Endothelial cell of umbilical vein (primary cell): ENCODE data around the gene STMN3. TPM values are rescaled to one million over a fixed set of nuclear protein-coding genes. Genes with fewer than 3 reads are reported as not detected.

ENCODE experiments used
- BruUV-seq: library from RNA; stranded (reverse); fragments of 400-500 nt; replicated peaks from 2 replicates; lab custom pipeline; 2021; lab: Mats Ljungman, UMichigan
- CTCF ChIA-PET: fragments of 300-600, 350-600 bp; sonication (Branson Sonifier 250); formaldehyde crosslinking; loops from one replicate; lab custom pipeline; 2021; ENCODE audit warnings: antibody characterized with exemption, inconsistent platforms; lab: Charles Lee
- POLR2A ChIA-PET: fragments of 300-600, 350-600 bp; sonication (Branson Sonifier 250); formaldehyde crosslinking; loops from one replicate; lab custom pipeline; 2021; ENCODE audit warnings: antibody characterized with exemption, inconsistent platforms; lab: Charles Lee
- DNase-seq: peaks from one replicate; pipeline ENCODE4 v3.0.0-alpha.2; 2011; ENCODE audit warnings: low read depth, low spot score
- FAIRE-seq: peaks from 2 replicates; lab custom pipeline; 2011; peaks lifted over from hg19 to GRCh38; lab: Jason Lieb, UNC
- H2AFZ ChIP-seq: 2 replicates; pipeline ENCODE4 v1.6.0; 2012; ENCODE audit warnings: low read depth, low read length, control low read depth, inconsistent platforms
- H3K27ac ChIP-seq: 2 replicates; pipeline ENCODE4 v1.5.1; 2011; ENCODE audit warnings: low read depth, mild to moderate bottlenecking, control low read depth, low read length, moderate library complexity; ENCODE audit not compliant: insufficient read depth
- H3K27me3 ChIP-seq, 2 experiments: 2 replicates each; pipeline versions ENCODE4 v1.6.0 to v1.6.1; 2011; ENCODE audit warnings: low read length in 2 of 2, mixed read lengths in 1 of 2; ENCODE audit not compliant: control insufficient read depth in 2 of 2, insufficient read depth in 2 of 2
- H3K36me3 ChIP-seq, 2 experiments: 2 replicates in 1 of 2; 3 replicates in 1 of 2; pipeline ENCODE4 v1.5.1; 2011; ENCODE audit warnings: low read length in 2 of 2, mild to moderate bottlenecking in 1 of 2, moderate library complexity in 1 of 2; ENCODE audit not compliant: control insufficient read depth in 2 of 2, insufficient read depth in 2 of 2; ENCODE audit errors: extremely low read depth in 1 of 2
- H3K4me1 ChIP-seq: 3 replicates; pipeline ENCODE4 v1.5.1; 2011; ENCODE audit warnings: mild to moderate bottlenecking, low read length; ENCODE audit not compliant: control insufficient read depth, insufficient read depth; ENCODE audit errors: extremely low read depth
- H3K4me2 ChIP-seq: 2 replicates; pipeline ENCODE4 v1.6.1; 2011; ENCODE audit warnings: low read length, control low read depth, mixed read lengths; ENCODE audit not compliant: insufficient read depth
- H3K4me3 ChIP-seq, 3 experiments: fragments of 200-600 bp in 1 of 3; sonication (generic), shearing (Covaris generic) in 1 of 3; replicated peaks in 1 of 3; 2 replicates each; pipeline ENCODE4 v1.5.1; 2011 to 2016; ENCODE audit warnings: control low read depth in 3 of 3, low read length in 3 of 3, mild to moderate bottlenecking in 2 of 3, inconsistent platforms in 1 of 3, low read depth in 1 of 3, moderate library complexity in 1 of 3; ENCODE audit not compliant: insufficient read depth in 1 of 3
- H3K79me2 ChIP-seq: 2 replicates; pipeline ENCODE4 v1.6.0; 2012; ENCODE audit warnings: low read length, inconsistent platforms; ENCODE audit not compliant: control insufficient read depth, insufficient read depth
- H3K9ac ChIP-seq: replicated peaks from 2 replicates; pipeline ENCODE3; 2011; ENCODE audit warnings: low read length, control low read depth; ENCODE audit not compliant: insufficient read depth; ENCODE audit errors: extremely low read depth
- H3K9me1 ChIP-seq: replicated peaks from 3 replicates; pipeline ENCODE4 v1.6.0; 2011; ENCODE audit warnings: mild to moderate bottlenecking, low read length; ENCODE audit not compliant: control insufficient read depth, insufficient read depth; ENCODE audit errors: extremely low read depth
- H3K9me3 ChIP-seq: replicated peaks from 2 replicates; pipeline ENCODE4 v1.5.1; 2012; ENCODE audit warnings: low read length, inconsistent platforms; ENCODE audit not compliant: control insufficient read depth, insufficient read depth
- H4K20me1 ChIP-seq: replicated peaks from 2 replicates; pipeline ENCODE3; 2011; ENCODE audit warnings: mild to moderate bottlenecking, low read length; ENCODE audit not compliant: control insufficient read depth, insufficient read depth; ENCODE audit errors: extremely low read depth
- CTCF ChIP-seq, 2 donors: IDR thresholded peaks; 1 replicate in 1 of 2; 2 replicates in 1 of 2; pipeline ENCODE4 v1.5.1; 2011; ENCODE audit warnings: low read length in 2 of 2, mild to moderate bottlenecking in 2 of 2, moderate library complexity in 2 of 2, control low read depth in 1 of 2, inconsistent platforms in 1 of 2, low read depth in 1 of 2; ENCODE audit not compliant: insufficient read depth in 1 of 2; ENCODE audit errors: extremely low read depth in 1 of 2
- EZH2 ChIP-seq: IDR thresholded peaks from 2 replicates; pipeline ENCODE4 v1.6.1; 2012; ENCODE audit warnings: borderline replicate concordance, low read depth, mild to moderate bottlenecking, moderate library complexity, low read length, inconsistent platforms; ENCODE audit not compliant: severe bottlenecking
- FOS ChIP-seq: IDR thresholded peaks from 2 replicates; pipeline ENCODE4 v1.6.1; 2011; ENCODE audit warnings: mild to moderate bottlenecking, low read length, moderate library complexity, borderline replicate concordance; ENCODE audit not compliant: insufficient read depth
- GATA2 ChIP-seq: IDR thresholded peaks from 2 replicates; pipeline ENCODE4 v1.7.0; 2011; ENCODE audit warnings: low read depth, mild to moderate bottlenecking, moderate library complexity, mixed read lengths, low read length; ENCODE audit not compliant: insufficient read length, insufficient read depth
- JUN ChIP-seq: IDR thresholded peaks from 2 replicates; pipeline ENCODE4 v1.6.1; 2011; ENCODE audit warnings: borderline replicate concordance, low read depth; ENCODE audit not compliant: insufficient read length, insufficient read depth
- MAX ChIP-seq: IDR thresholded peaks from 2 replicates; pipeline ENCODE4 v1.6.1; 2011; ENCODE audit not compliant: insufficient read depth, insufficient read length
- MYC ChIP-seq: IDR thresholded peaks from one replicate; pipeline ENCODE4 v1.6.1; 2011; ENCODE audit warnings: mild to moderate bottlenecking, low read depth, low read length
- POLR2A ChIP-seq: IDR thresholded peaks from 2 replicates; pipeline ENCODE4 v1.6.1; 2012; ENCODE audit warnings: low read depth, mild to moderate bottlenecking, control low read depth, low read length
- POLR2AphosphoS5 ChIP-seq: IDR thresholded peaks from 2 replicates; pipeline ENCODE4 v1.6.1; 2012; ENCODE audit warnings: low read depth, mild to moderate bottlenecking, control low read depth, low read length, moderate library complexity; ENCODE audit not compliant: insufficient read depth
- dilution Hi-C: fragments of 300-500 bp; cut with MboI; formaldehyde crosslinking; loops from one replicate; pipeline ENCODE4 v1.15.0; 2019; ENCODE audit warnings: low sequenced_read_pairs; ENCODE audit not compliant: extremely low pct_ligation_motif_present
- intact Hi-C: fragments of 100-400 bp; cut with micrococcal nuclease; formaldehyde crosslinking; loops from one replicate; pipeline ENCODE4 v1.10.0; 2022
- polyA plus RNA-seq, 4 experiments: library from polyadenylated mRNA; depleted of rRNA in 3 of 4; stranded (reverse) in 3 of 4; unstranded in 1 of 4; fragments of >200 nt; gene quantifications; 2 replicates each; pipeline versions ENCODE4 v1.2.1 to v1.2.3, GENCODE V29; 2011 to 2012; ENCODE audit warnings: missing spikeins in 1 of 4
- total RNA-seq: library from RNA; stranded (reverse); gene quantifications from 2 replicates; pipeline ENCODE4 v1.2.3, GENCODE V29; 2021

Gene STMN3
- total and polyA plus RNA-seq, 2 donors (not counting 3 experiments of a cell fraction or from before 2014, with no cell fraction given), result 1.7 to 4.7 TPM

GRCh38 chr20:63618291-63618980 lies 34.8 kb downstream of the STMN3 start:
- BruUV-seq, result no TSS peak
- Histone ChIP-seq H3K9ac (no peak overlapping the region), H3K36me3 (peaks cover 8 to 12% of the 10 kb centered on the region in 2 experiments), H3K27ac (no peak overlapping the region), H2AFZ (no peak overlapping the region), H3K9me1 (no peaks in the 10 kb centered on the region), H3K4me1 (no peaks in the 10 kb centered on the region), H3K4me3 (no peak overlapping the region), H4K20me1 (no peaks in the 10 kb centered on the region), H3K4me2 (no peak overlapping the region), H3K27me3 (no peaks in the 10 kb centered on the region), H3K79me2 (peaks cover 27% of the 10 kb centered on the region), H3K9me3 (no peaks in the 10 kb centered on the region)
- TF ChIP-seq FOS (no peak), JUN (no peak), CTCF (IDR thresholded peaks at IDR 0.05; ENCODE audit: extremely low read depth in 1 of 2, insufficient read depth in 1 of 2, low read depth in 1 of 2, low read length in 2 of 2) (no peak), GATA2 (no peak), MAX (no peak), POLR2AphosphoS5 (no peak), POLR2A (no peak), EZH2 (no peak), MYC (no peak)
- FAIRE-seq (no peak), DNase-seq (no peak)
- intact Hi-C loops, result no loop called here
- CTCF ChIA-PET, result interaction anchor here (0.7 to 1.2 kb wide), 3 partner anchors 9 to 80 kb away, joined by 3 read pairs; partner anchors contain the start of gene GMEB2
- POLR2A ChIA-PET, result no interaction called here
- dilution Hi-C loops, result no loop called here
